Measurements from ENCODE around the gene MTFP1. TPM values are rescaled to one million over a fixed set of nuclear protein-coding genes. Genes with fewer than 3 reads are reported as not detected.

The MTFP1 gene
- total RNA-seq, 1 experiment from 2014 or later: 18.5 TPM

- POLR2A ChIA-PET (ENCODE audit: unreplicated experiment): no interaction called here
Measured at GRCh38 chr22:30472994-30473720, 47.6 kb downstream of the MTFP1 start.

DNA sequence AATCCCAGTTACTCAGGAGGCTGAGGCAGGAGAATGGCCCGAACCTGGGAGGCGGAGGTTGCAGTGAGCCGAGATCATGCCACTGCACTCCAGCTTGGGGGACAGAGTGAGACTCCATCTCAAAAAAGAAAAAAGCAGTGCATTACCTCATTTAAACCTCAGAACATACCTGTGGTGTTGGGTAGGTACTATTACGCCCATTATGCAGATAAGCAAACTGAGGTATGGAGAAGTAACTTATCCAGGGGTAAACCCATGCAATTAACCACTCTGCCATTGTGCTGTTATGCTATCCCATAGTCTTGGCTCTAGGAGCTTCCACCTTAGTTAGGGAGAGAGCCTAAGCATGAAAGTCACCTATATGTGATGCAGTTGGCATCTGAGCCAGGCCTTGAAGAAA, 48.6 kb downstream of the MTFP1 start:
- no peak overlapping the region for H2AFZ ChIP-seq
- no peak overlapping the region for H3K27ac ChIP-seq
- H3K4me1 ChIP-seq (replicated peaks; ENCODE audit: insufficient read depth): no peaks in the 10 kb centered on the region
- DNase-seq: no peak
- H3K9me3 ChIP-seq (ENCODE audit: insufficient read depth, low read depth): no peaks in the 10 kb centered on the region; the same call in 1 of the 2 replicates
- no peak for TF ChIP-seq CTCF (conservative IDR thresholded peaks at IDR 0.05)
- TF ChIP-seq EZH2 (IDR thresholded peaks at IDR 0.05; ENCODE audit: low read depth): no peak
- H3F3A ChIP-seq (ENCODE audit: insufficient read depth, low read depth): no peaks in the 10 kb centered on the region
- H3K4me3 ChIP-seq: no peak overlapping the region
- intact Hi-C loops (cut with micrococcal nuclease; ENCODE audit: unreplicated experiment): no loop called here
- no peaks in the 10 kb centered on the region for H3K79me2 ChIP-seq (ENCODE audit: low read depth)
- no TSS peak for BruUV-seq (replicated peaks)
- no peaks in the 10 kb centered on the region for H3K9me2 ChIP-seq (ENCODE audit: insufficient read depth)
- no peak overlapping the region for H3K4me2 ChIP-seq
- ChIA-PET CTCF (no interaction called here), POLR2A (ENCODE audit: unreplicated experiment) (interaction anchor here (0.7 kb wide), 1 partner anchor 302 kb away, joined by 6 read pairs; no protein-coding TSS in a partner anchor)
- no peaks in the 10 kb centered on the region for H4K20me1 ChIP-seq (ENCODE audit: insufficient read depth)
- peaks cover 34% of the 10 kb centered on the region for H3K27me3 ChIP-seq (ENCODE audit: insufficient read depth, low read depth)
- no peaks in the 10 kb centered on the region for H3K36me3 ChIP-seq (ENCODE audit: low read depth)

More at GRCh38 chr22:30472994-30473720, 47.6 kb downstream of the MTFP1 start:
- Histone ChIP-seq H2AFZ (no peak overlapping the region), H3K4me2 (no peak overlapping the region), H3K4me1 (replicated peaks; ENCODE audit: insufficient read depth) (no peaks in the 10 kb centered on the region), H3K36me3 (ENCODE audit: low read depth) (no peaks in the 10 kb centered on the region), H4K20me1 (ENCODE audit: insufficient read depth) (no peaks in the 10 kb centered on the region), H3K27me3 (ENCODE audit: insufficient read depth, low read depth) (peaks cover 40% of the 10 kb centered on the region), H3K4me3 (no peak overlapping the region), H3K9me2 (ENCODE audit: insufficient read depth) (no peaks in the 10 kb centered on the region), H3K9me3 (ENCODE audit: insufficient read depth, low read depth) (no peaks in the 10 kb centered on the region; the same call in 1 of the 2 replicates), H3K79me2 (ENCODE audit: low read depth) (no peaks in the 10 kb centered on the region), H3K27ac (no peak overlapping the region), H3F3A (ENCODE audit: insufficient read depth, low read depth) (no peaks in the 10 kb centered on the region)
- TF ChIP-seq EZH2 (IDR thresholded peaks at IDR 0.05; ENCODE audit: low read depth): no peak
- no peak for TF ChIP-seq CTCF (conservative IDR thresholded peaks at IDR 0.05)
- BruUV-seq (replicated peaks): no TSS peak
- peak in 1 of 2 experiments; percentile 33 for DNase-seq
- CTCF ChIA-PET: interaction anchor here (0.5 to 0.6 kb wide), 2 partner anchors 15 to 119 kb away, joined by 4 read pairs; partner anchors contain the start of gene PES1
- intact Hi-C loops (cut with micrococcal nuclease; ENCODE audit: unreplicated experiment): no loop called here

DNA sequence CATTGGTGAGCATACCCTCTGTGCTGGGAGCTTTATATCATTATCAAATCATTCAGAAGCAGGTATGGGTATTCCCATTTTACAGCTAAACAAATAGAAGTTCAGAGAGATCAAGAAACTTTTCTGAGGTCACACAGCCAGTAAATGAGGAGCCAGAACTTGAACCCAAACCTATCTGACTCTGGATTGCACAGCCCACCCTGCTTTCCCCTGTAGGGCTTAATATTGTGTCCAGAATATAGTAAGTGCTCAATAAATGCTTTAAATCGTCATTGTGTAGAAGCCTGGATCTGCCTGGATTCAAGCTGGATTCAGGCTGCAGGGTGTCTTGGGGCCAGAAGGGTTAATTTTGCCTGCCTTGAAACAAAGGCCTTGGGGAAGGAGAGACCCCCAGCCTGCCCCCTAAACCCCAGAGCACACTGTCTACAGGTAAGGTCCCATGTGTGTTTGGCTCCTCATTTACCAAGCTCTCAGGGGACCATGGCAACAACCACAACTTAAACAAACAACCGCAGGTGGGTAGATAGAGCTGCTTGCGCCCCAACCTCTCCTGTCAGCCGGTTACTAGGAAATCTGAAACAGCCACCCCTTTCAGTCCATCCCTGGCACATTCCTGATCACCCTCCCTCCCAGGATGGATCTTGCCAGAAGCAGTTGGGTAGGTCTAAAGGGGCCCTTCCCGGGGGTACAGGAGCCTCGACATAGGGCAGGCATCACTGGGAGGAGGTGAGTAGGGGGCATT, 49.3 kb downstream of the MTFP1 start:
- CTCF ChIA-PET: no interaction called here
- no peak overlapping the region for H2AFZ ChIP-seq
- peak; percentile 47 to 64 for DNase-seq
- H3K36me3 ChIP-seq (ENCODE audit: low read depth): no peaks in the 10 kb centered on the region
- no peaks in the 10 kb centered on the region; the same call in 1 of the 2 replicates for H3K9me3 ChIP-seq (ENCODE audit: insufficient read depth, low read depth)
- H3K4me3 ChIP-seq: no peak overlapping the region
- peaks cover 28% of the 10 kb centered on the region for H3K27me3 ChIP-seq (ENCODE audit: insufficient read depth, low read depth)
- TF ChIP-seq EZH2 (IDR thresholded peaks at IDR 0.05; ENCODE audit: low read depth) (no peak), CTCF (conservative IDR thresholded peaks at IDR 0.05) (no peak)
- H4K20me1 ChIP-seq (ENCODE audit: insufficient read depth): no peaks in the 10 kb centered on the region
- H3K4me2 ChIP-seq: no peak overlapping the region
- H3K27ac ChIP-seq: no peak overlapping the region
- no peaks in the 10 kb centered on the region for H3K4me1 ChIP-seq (replicated peaks; ENCODE audit: insufficient read depth)
- H3K9me2 ChIP-seq (ENCODE audit: insufficient read depth): no peaks in the 10 kb centered on the region
- no peaks in the 10 kb centered on the region for H3F3A ChIP-seq (ENCODE audit: insufficient read depth, low read depth)
- POLR2A ChIA-PET (ENCODE audit: unreplicated experiment): no interaction called here
- H3K79me2 ChIP-seq (ENCODE audit: low read depth): no peaks in the 10 kb centered on the region
- intact Hi-C loops (cut with micrococcal nuclease; ENCODE audit: unreplicated experiment): no loop called here
- BruUV-seq (replicated peaks): no TSS peak

Other genes starting within 250 kb of the MTFP1 start
- 17.2 and 17.4 TPM in 2 replicates for gene LIF, start 179.0 kb upstream of the MTFP1 start, total RNA-seq (2021)
- gene OSM, start 158.9 kb upstream of the MTFP1 start, total RNA-seq (2021): not detected in 2 replicates
- gene CASTOR1, start 136.3 kb upstream of the MTFP1 start, total RNA-seq (2021): 10.6 and 11.1 TPM in 2 replicates
- 24.3 and 26.2 TPM in 2 replicates for gene TBC1D10A, start 98.8 kb upstream of the MTFP1 start, total RNA-seq (2021)
- gene SF3A1, start 68.9 kb upstream of the MTFP1 start, total RNA-seq (2021): 189 and 207 TPM in 2 replicates
- 6.2 and 6.8 TPM in 2 replicates for gene CCDC157, start 68.8 kb upstream of the MTFP1 start, total RNA-seq (2021)
- gene RNF215, start 38.4 kb upstream of the MTFP1 start, total RNA-seq (2021): 24.0 and 33.8 TPM in 2 replicates
- 51.3 and 60.8 TPM in 2 replicates for gene SEC14L2, start 28.8 kb upstream of the MTFP1 start, total RNA-seq (2021)
- not detected in 2 replicates for gene SEC14L3, start 46.2 kb downstream of the MTFP1 start, total RNA-seq (2021)
- gene SEC14L4, start 79.9 kb downstream of the MTFP1 start, total RNA-seq (2021): 4.0 and 5.6 TPM in 2 replicates
- 0.31 and 0.33 TPM in 2 replicates for gene SEC14L6, start 121.0 kb downstream of the MTFP1 start, total RNA-seq (2021)
- gene GAL3ST1, start 148.9 kb downstream of the MTFP1 start, total RNA-seq (2021): 0.52 TPM in 1 of 2 replicates, not detected in the other
- 94.3 and 127 TPM in 2 replicates for gene PES1, start 166.1 kb downstream of the MTFP1 start, total RNA-seq (2021)
- 11.5 and 12.9 TPM in 2 replicates for gene TCN2, start 181.4 kb downstream of the MTFP1 start, total RNA-seq (2021)
- 4.7 and 6.4 TPM in 2 replicates for gene SLC35E4, start 210.0 kb downstream of the MTFP1 start, total RNA-seq (2021)
- gene DUSP18, start 242.1 kb downstream of the MTFP1 start, total RNA-seq (2021): 9.9 and 11.0 TPM in 2 replicates